Activated CD4-positive, alpha-beta T cell treated with anti-CD3 and anti-CD28 coated beads, Interleukin-2, amount 10 ng/mL, durations not matched to agents 7 days and 5 days (primary cell): Measurements from ENCODE around the gene NRG4. TPM values are rescaled to one million over a fixed set of nuclear protein-coding genes. Genes with fewer than 3 reads are reported as not detected.
"Not testable (repeated sequence)": the region's sequence is repeated elsewhere in the genome, so short reads cannot be mapped to it uniquely, and the experiment has no call there.

Source experiments
- CTCF ChIA-PET: fragments of 350-600 bp; sonication (Branson Sonifier 250); formaldehyde crosslinking; loops from one replicate; lab custom pipeline; 2021; ENCODE audit warnings: antibody characterized with exemption; lab: Charles Lee
- POLR2A ChIA-PET: fragments of 350-600 bp; sonication (Branson Sonifier 250); formaldehyde crosslinking; loops from one replicate; lab custom pipeline; 2021; ENCODE audit warnings: antibody characterized with exemption; lab: Charles Lee
- DNase-seq: peaks from one replicate; pipeline ENCODE4 v3.0.0-alpha.2; 2020
- H3K27ac Mint-ChIP-seq: one replicate; pipeline ENCODE4 v1.8.0; 2021; ENCODE audit warnings: mild to moderate bottlenecking, moderate library complexity, mixed read lengths
- H3K27me3 Mint-ChIP-seq: one replicate; pipeline ENCODE4 v1.8.0; 2021; ENCODE audit warnings: mixed read lengths
- H3K36me3 Mint-ChIP-seq: one replicate; pipeline ENCODE4 v1.8.0; 2021; ENCODE audit warnings: low read depth, mixed read lengths
- H3K4me1 Mint-ChIP-seq: one replicate; pipeline ENCODE4 v1.8.0; 2021; ENCODE audit warnings: mixed read lengths
- H3K4me3 Mint-ChIP-seq: one replicate; pipeline ENCODE4 v1.8.0; 2021; ENCODE audit warnings: mild to moderate bottlenecking, moderate library complexity, mixed read lengths
- H3K9me3 Mint-ChIP-seq: one replicate; pipeline ENCODE4 v1.8.0; 2021; ENCODE audit warnings: mixed read lengths
- total RNA-seq, 2 experiments: library from RNA; stranded (reverse); gene quantifications; one replicate each; pipeline ENCODE4 v1.2.3, GENCODE V29; 2021

NRG4 gene
- total RNA-seq, 2 experiments from 2014 or later, result not detected

DNA sequence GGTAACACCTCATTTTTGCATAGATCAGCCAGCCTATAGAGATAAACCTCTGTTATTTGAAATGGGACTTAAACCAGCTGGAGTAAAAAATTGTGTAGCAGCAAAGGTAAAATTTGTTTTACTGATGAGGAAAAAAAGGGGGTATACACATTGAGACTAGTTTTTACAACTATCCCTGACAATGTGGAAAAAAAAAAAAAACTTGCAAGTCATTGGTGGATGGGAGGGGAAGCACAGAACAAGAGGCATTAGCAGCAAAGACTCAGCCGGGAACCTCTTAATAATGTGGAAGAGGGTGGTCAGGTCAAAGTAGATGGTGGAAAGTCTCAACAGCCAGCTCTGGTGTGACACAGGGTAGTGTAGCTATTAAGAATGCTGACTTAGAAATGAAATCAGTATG, 94.1 kb downstream of the NRG4 start:
- H3K27me3 Mint-ChIP-seq, result no peaks in the 10 kb centered on the region
- peaks cover 14% of the 10 kb centered on the region for H3K4me1 Mint-ChIP-seq
- no peak overlapping the region for H3K27ac Mint-ChIP-seq
- ChIA-PET CTCF (interaction anchor here (0.7 kb wide), 1 partner anchor 1513 kb away, joined by 4 read pairs; no protein-coding TSS in a partner anchor), POLR2A (no interaction called here)
- H3K9me3 Mint-ChIP-seq, result no peaks in the 10 kb centered on the region
- H3K36me3 Mint-ChIP-seq, result peaks cover 37% of the 10 kb centered on the region
- no peak for DNase-seq
- H3K4me3 Mint-ChIP-seq, result no peak overlapping the region

DNA sequence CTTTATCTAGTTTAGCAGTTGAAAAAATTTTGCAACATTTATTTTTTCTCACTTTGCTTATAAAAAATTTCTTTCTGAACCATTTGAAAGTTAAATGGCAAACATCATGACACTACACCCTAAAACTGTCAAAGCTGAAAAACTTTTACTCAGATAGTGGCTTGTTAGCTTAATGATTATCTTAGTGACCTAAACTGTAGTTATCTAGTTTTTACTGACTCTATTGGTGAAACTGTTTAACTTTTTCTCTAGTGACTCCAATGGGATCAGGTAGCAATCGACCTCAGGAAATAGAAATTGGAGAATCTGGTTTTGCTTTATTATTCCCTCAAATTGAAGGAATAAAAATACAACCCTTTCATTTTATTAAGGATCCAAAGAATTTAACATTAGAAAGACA, 95.2 kb downstream of the NRG4 start:
- Mint-ChIP-seq H3K4me3 (no peak overlapping the region), H3K27ac (no peak overlapping the region), H3K4me1 (peaks cover 8% of the 10 kb centered on the region), H3K9me3 (peaks cover 6% of the 10 kb centered on the region), H3K36me3 (peaks cover 44% of the 10 kb centered on the region), H3K27me3 (no peaks in the 10 kb centered on the region)
- no peak for DNase-seq
- POLR2A ChIA-PET, result no interaction called here
- CTCF ChIA-PET, result no interaction called here

DNA sequence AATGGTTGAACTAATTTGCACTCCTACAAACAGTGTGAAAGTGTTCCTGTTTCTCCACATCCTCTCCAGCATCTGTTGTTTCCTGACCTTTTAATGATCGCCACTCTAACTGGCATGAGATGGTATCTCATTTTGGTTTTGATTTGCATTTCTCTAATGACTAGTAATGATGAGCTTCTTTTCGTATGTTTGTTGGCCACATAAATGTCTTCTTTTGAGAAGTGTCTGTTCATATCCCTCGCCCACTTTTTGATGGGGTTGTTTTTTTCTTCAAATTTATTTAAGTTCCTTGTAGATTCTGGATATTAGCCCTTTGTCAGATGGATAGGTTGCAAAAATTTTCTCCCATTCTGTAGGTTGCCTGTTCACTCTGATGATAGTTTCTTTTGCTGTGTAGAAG, 101.9 kb downstream of the NRG4 start:
- peaks cover 44% of the 10 kb centered on the region for H3K4me1 Mint-ChIP-seq

DNA sequence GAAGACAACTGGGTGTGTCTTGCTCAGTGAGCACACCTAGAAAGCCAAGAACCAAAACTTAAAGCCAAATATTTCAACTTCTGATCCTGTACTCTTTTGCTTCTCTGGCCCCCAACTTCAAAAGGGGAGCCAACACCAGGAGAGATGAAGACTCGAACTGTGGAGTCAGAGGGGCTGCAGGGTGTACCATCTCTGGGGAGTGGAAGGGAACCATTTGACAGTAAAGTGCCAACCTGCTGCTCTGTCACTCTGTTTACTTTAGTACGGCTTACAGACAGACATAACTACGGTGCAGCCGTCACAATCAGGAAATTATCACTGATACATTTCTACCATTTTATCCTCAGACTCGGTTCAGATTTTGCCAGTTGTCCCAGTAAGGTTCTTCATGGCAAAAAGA, 107.0 kb downstream of the NRG4 start:
- peaks cover 43% of the 10 kb centered on the region for H3K36me3 Mint-ChIP-seq
- DNase-seq, result no peak
- peak overlapping the region; percentile 99 for H3K4me3 Mint-ChIP-seq
- H3K4me1 Mint-ChIP-seq, result peaks cover 64% of the 10 kb centered on the region
- H3K27me3 Mint-ChIP-seq, result no peaks in the 10 kb centered on the region
- peaks cover 2% of the 10 kb centered on the region for H3K9me3 Mint-ChIP-seq
- ChIA-PET CTCF (interaction anchor here (1.1 to 2.2 kb wide), 2 partner anchors 15 to 95 kb away, joined by 4 to 7 read pairs; no protein-coding TSS in a partner anchor), POLR2A (no interaction called here)
- peak overlapping the region; percentile 71 for H3K27ac Mint-ChIP-seq

More for the DNA sequence above, 101.9 kb downstream of the NRG4 start:
- H3K4me3 Mint-ChIP-seq, H3K27ac Mint-ChIP-seq, H3K27me3 Mint-ChIP-seq, DNase-seq, POLR2A ChIA-PET: not testable (repeated sequence)
- H3K9me3 Mint-ChIP-seq, result peaks cover 14% of the 10 kb centered on the region
- peaks cover 67% of the 10 kb centered on the region for H3K36me3 Mint-ChIP-seq
- CTCF ChIA-PET, result interaction anchor here (1.2 kb wide), 1 partner anchor 12 kb away, joined by 3 read pairs; no protein-coding TSS in a partner anchor

DNA sequence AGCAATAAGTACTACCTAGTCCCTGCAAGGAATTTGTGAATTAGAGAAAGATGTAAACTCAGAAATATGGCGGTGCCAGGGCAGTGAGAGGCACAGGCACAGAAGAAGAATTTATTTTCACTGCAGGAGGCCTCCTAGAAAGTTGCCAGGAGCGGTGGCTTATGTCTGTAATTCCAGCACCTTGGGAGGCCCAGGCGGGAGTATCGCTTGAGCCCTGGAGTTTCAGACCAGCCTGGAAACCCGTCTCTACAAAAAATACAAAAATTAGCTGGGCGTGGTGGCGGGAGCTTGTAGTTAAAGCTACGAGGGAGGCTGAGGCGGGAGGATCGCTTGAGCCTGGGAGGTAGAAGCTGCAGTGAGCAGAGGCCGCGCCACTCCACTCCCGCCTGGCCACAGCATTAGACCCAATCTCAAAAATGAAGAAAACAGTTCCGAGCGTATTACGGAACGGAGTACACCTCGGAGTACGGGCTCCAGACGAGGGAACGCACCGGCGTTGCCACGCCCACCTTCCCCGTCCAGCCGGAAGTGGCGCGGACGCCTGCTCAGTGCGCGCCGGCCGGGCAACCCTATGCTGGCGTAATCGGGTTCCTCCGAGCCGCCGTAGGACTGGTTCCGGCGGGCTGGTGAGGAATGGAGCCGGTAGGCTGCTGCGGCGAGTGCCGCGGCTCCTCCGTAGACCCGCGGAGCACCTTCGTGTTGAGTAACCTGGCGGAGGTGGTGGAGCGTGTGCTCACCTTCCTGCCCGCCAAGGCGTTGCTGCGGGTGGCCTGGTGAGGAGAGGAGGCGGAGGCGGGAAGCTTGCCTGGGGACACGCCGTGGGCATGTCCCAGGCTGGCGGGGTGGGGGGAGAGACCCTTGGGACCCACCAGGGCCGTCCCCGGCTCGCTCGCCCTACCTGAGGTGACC, 108.6 kb downstream of the NRG4 start, which contains the start of gene FBXO22:
Gene FBXO22 (plus strand): TSS at position 548 of the 909 bp plus-strand sequence. CDS start 86 bp downstream, at position 634.
- Mint-ChIP-seq H3K4me1 (peaks cover 50% of the 10 kb centered on the region), H3K4me3 (peak within 1 kb of the TSS; percentile 99), H3K27me3 (no peaks in the 10 kb centered on the region), H3K27ac (peak within 1 kb of the TSS; percentile 97), H3K36me3 (peaks cover 28% of the 10 kb centered on the region), H3K9me3 (no peaks in the 10 kb centered on the region)
- DNase-seq, result peak; percentile 92
- POLR2A ChIA-PET, result no interaction called here
- CTCF ChIA-PET, result interaction anchor here (0.6 to 0.7 kb wide), 2 partner anchors 27 to 514 kb away, joined by 3 read pairs; no protein-coding TSS in a partner anchor

DNA sequence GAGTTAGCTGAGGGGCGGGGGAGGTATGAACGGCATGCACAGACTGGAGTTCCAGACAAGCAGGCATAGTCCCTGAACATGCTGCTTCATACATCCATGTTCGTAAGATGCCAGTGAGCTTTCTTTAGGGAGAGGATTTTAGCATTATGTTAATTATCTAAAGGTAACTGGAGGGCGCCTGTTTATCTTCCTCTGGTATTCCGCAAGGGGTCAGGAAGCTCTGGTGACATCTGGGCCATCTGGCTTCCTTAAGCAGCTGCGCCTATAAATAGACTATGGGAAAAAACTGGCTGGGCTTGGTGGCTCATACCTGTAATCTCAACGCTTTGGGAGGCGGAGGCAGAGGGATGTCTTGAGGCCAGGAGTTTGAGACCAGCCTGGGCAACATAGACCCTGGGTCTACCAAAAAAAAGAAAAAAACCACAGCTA, 110.1 kb downstream of the NRG4 start:
- Mint-ChIP-seq H3K4me3 (peak overlapping the region; percentile 57), H3K9me3 (no peaks in the 10 kb centered on the region), H3K4me1 (peaks cover 50% of the 10 kb centered on the region), H3K27ac (peak overlapping the region; percentile 19), H3K36me3 (peaks cover 31% of the 10 kb centered on the region), H3K27me3 (no peaks in the 10 kb centered on the region)
- ChIA-PET POLR2A (no interaction called here), CTCF (interaction anchor here (0.6 to 1.5 kb wide), 2 partner anchors 11 to 75 kb away, joined by 3 to 4 read pairs; no protein-coding TSS in a partner anchor)
- DNase-seq, result no peak

DNA sequence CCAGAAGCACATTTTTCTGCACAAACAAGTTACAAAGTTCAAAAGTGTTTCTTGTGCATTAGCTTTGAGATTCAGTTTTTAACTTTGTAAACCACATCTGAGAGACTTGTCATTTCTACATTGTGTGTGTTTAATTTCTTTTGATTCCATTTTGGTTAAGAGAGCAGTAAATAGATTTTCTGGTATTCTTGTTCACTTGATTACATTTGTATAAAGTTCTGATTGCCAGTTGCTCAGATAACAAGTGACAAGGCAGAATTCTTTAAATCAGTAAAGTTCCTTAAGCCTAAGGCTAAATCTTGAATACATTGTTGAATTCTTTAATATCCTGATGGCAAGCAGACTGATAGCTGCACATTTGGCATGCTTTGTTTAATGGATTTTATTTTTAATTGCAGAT, 111.6 kb downstream of the NRG4 start:
- DNase-seq, result no peak
- CTCF ChIA-PET, result no interaction called here
- Mint-ChIP-seq H3K4me3 (no peak overlapping the region), H3K4me1 (peaks cover 41% of the 10 kb centered on the region), H3K27ac (no peak overlapping the region), H3K36me3 (peaks cover 23% of the 10 kb centered on the region), H3K27me3 (no peaks in the 10 kb centered on the region), H3K9me3 (no peaks in the 10 kb centered on the region)
- POLR2A ChIA-PET, result interaction anchor here (0.7 kb wide), 1 partner anchor 23 kb away, joined by 5 read pairs; no protein-coding TSS in a partner anchor

DNA sequence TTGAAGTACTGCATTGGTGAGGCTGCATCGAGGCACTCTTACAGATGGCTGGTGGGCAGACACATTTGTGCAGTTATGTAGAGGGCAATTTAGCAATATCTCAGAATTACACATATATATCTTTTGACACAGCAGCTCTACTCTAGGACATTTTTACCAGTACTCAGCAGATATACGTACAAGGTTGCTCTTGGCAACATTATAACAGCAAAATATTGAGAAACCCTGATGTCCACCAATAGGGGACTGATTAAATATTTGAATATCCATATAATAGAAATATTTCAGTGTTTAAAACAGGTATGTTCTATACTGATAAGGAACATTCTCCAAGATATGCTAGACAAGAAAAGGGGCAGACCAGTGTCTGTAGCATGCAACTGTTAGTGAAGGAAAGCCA, 116.5 kb downstream of the NRG4 start:
- POLR2A ChIA-PET, result interaction anchor here (0.6 kb wide), 1 partner anchor 33 kb away, joined by 7 read pairs; no protein-coding TSS in a partner anchor
- no peak for DNase-seq
- Mint-ChIP-seq H3K36me3 (peaks cover 23% of the 10 kb centered on the region), H3K4me1 (peaks cover 14% of the 10 kb centered on the region), H3K27ac (no peak overlapping the region), H3K9me3 (no peaks in the 10 kb centered on the region), H3K4me3 (no peak overlapping the region), H3K27me3 (no peaks in the 10 kb centered on the region)
- CTCF ChIA-PET, result no interaction called here

DNA sequence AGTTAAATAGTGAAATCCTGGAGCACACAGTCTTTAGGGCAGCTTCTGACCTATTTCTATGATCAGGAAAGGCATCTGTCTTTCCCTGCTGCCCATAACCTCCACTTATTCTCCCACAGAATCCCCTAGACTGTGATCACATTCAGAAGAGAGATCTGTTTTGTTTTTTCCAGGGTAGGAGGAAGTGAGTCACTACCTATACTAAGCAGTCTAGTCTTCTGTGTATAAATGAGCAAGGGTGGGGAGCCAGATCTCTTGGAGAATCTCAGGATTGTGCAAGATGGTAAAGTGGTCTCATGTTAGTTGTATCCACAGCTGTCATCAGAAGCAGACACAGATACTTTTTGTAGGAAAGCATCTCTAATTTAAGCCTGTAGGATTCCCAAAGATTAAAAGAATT, 120.3 kb downstream of the NRG4 start:
- Mint-ChIP-seq H3K9me3 (no peaks in the 10 kb centered on the region), H3K4me1 (peaks cover 14% of the 10 kb centered on the region), H3K27me3 (no peaks in the 10 kb centered on the region), H3K36me3 (peaks cover 36% of the 10 kb centered on the region), H3K4me3 (no peak overlapping the region), H3K27ac (peak overlapping the region; percentile 25)
- POLR2A ChIA-PET, result no interaction called here
- CTCF ChIA-PET, result interaction anchor here (0.6 to 0.7 kb wide), 2 partner anchors 148 to 867 kb away, joined by 3 read pairs; no protein-coding TSS in a partner anchor
- DNase-seq, result no peak

Other genes starting within 250 kb of the NRG4 start
- gene UBE2Q2, start 169.0 kb downstream of the NRG4 start, total RNA-seq, result 10 to 100 TPM; 35.6 to 40.3 TPM
- gene FBXO22, start 108.5 kb downstream of the NRG4 start, total RNA-seq, result 10 to 100 TPM; 33.2 to 33.7 TPM
- not detected for gene TMEM266, start 47.6 kb upstream of the NRG4 start, total RNA-seq